Activated T-helper 1 cell treated with Interleukin-2 at 50 U/mL for 16 hours (primary cell): ENCODE data around the gene LLCFC1.
"Not testable (repeated sequence)": the region's sequence is repeated elsewhere in the genome, so short reads cannot be mapped to it uniquely, and the experiment has no call there.

ENCODE experiments used
- DNase-seq: peaks from one replicate; pipeline ENCODE4 v3.0.0-alpha.2; 2020; ENCODE audit warnings: low read depth

The LLCFC1 gene

GRCh38 chr7:142943706-142944268, 4.5 kb downstream of the LLCFC1 start:
- no peak for DNase-seq

DNA sequence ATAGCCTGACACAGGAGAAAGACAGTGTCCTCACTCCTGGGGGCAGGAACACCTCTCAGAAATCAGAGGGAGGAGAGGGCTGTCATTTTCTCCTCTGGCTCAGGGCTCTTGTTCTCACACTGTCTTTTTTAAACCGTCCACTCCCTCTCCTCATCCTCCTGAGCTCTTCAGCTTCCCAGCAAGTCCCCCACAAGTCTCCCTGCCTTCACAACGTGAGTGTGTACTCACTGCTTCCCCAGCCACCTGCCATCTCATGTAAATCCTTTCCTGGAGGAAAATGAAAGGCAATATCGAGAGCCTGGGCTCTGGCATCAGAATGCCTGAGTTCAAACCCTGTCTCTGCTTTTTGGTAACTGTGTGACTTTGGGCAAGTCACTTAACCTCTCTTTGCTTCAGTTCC, 5.7 kb downstream of the LLCFC1 start:
- DNase-seq: no peak

- DNase-seq: no peak
Measured at GRCh38 chr7:142948603-142949002, 9.3 kb downstream of the LLCFC1 start.

DNA sequence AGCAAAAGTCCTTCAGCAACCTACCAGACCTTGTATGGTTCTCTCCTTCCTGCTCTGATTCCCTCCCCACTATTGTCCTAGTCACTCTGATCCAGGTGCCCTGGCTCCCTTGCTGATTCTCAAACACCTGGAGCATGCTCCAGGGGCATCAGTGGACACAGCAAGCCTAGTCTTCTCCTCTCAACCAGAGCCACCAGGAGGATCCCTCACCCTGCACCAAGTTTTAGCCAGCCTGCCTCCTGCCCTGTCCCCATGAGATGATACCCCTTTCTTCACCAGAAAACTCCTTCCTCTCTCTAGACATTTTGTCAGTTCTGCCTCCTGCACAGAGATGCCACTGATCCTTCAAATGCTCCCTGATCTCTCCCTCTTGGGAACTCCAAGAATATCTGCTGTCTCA, 11.0 kb downstream of the LLCFC1 start:
- no peak for DNase-seq

DNA sequence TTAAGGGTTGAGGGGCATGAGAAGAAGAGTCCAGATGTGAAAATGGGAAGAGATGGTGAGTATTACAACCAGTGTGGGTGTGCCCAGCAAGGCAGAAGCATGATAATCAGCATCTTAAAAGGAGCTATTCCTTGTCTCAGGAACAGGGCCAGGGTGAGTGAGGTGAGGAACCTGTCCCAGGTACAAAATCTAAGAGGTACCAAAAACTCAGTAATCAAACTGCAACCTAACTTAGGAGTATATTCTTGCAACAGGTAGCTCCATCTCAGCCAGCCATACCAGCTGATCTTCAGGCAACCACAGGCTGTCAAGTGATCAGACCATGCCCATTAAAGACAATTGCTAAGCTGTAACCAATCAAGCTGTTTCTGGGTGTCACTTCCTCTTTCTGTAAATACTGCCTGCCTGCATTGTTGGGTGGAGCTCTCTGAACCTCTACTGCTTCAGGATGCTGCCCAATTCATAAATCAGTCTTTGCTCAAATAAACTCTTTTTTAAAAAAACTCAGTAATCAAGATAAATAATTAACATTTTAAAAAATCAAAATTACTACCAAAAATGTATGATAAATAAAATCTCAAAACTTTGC, 15.5 kb downstream of the LLCFC1 start:
- no peak for DNase-seq

DNA sequence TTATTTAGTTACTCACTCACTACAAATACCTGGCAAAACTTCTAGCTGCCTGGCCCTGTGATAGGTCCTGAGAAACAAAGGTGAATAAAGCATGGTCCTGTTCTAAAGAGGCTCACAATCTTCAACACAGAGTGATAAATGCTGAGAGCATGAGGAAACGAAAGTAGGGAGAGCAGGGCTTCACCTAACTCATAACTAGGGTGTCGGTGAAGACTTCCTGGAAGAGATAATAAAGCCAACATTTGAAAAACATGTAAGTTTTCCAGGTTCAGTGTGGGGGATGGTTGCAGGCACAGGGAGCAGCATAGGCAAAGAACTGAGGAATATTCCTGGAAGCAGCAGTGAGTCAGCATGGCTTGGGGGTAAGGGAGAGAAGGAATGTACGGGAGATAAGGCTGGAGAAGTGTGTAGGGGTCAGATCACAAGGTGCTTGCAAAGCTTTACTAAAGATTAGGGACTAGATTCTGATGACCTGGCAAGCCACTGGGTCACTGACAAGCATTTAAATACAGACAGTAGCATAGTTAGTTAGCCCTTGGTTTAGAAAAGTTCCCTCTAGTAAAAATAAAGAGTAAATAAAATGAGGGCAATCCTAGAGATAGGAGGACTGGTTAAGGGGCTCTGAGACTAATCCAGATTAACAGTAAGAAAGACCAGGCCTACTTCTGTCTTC, 17.8 kb downstream of the LLCFC1 start:
- no peak for DNase-seq

- no peak for DNase-seq
Measured at GRCh38 chr7:142957723-142958122, 18.4 kb downstream of the LLCFC1 start.

DNA sequence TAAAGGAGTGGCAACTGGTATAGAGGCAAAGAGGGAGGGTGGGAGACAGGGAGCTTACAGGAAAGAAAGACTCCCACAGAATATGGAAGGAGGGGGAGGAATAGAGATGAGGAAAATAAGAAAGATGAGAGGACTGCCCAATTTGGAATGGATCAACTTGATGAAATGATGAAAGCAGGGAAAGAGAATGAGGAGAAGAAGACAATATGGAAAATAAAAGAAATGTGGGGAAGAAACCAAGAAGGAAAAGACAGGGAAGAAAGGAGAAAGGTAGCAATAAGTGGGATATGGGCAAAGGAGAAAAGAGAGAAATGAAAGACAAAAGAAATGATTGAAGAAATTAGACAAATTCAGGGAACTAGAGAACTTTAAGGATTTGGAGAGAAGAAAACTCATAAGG, 19.9 kb downstream of the LLCFC1 start:
- DNase-seq: no peak

DNA sequence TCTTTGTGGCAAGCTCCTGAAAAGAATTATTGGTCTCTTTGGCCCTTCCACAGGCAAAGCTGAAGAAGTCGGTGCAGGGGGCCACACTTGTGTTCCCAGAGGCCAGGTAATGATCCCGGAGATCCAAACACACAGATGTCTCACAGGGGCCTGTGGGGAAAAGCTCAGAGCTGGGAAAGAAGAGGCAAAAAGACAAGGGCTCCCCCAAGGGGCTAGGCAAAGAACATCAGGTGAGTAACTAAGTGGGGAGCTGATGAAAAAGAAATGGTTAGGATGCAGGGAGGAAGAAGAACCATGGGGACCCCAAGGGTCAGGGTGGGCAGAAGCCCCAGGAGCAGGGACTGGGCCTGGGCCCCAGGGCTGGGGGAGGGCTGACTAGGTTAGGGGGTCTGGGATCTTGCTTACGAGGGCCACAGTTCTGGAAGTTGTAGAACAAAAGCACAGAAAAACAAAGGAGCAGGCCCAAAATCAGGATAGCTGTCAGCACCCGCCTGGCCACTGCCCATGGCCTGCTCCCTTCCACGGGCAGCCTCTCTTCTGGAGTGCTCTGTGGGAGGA, 21.8 kb downstream of the LLCFC1 start:
- no peak for DNase-seq

GRCh38 chr7:142961595-142961972, 22.3 kb downstream of the LLCFC1 start:
- DNase-seq: no peak

DNA sequence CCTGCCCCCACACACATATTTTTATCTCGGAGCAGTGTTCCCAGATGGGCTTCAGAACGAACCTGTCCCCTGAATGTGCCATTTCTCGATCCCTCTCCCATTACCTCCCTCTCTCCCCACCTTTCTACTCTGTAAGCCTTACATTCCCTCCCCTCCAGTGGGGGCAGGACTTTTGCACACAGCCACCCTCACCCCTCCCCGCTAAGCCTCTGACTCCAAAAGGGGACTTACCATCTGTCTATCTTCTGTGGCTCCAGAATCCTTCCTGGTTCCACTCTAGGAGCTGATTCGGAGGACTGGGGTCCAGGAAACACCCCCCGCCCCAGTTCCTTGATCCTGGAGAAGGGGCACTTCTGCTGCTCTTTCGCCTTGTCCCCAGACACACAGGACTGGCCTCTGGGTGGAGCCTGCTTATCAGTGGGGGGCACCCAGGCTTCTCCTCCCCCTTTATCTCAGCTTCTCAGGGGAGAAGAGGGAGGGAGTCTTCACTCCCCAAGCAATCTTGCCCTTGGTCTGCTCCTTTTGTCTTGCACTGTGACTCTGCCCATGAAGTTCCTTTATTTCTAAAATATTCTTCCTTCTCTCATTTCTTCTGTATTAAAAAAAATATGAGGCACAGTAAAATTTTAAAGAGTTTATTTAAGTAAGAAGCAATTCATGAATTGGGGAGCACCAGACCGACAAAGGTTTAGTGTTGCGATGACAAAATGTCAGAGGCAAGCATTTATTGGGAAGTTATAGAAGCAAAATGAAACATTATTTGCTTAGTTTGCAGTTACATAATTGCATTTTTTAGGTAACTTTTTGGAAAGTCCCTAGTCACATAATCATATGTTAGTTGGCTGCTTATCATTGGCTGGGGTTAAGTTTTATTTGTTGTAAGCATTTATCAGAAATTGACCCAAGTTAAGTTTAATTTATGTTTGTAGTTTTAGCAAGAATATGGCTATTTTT, 23.0 kb downstream of the LLCFC1 start, which contains the start of gene KEL:
Gene KEL (minus strand): TSS at position 391 of the 954 bp plus-strand sequence. CDS start 157 bp downstream, at position 234.
- no peak for DNase-seq

DNA sequence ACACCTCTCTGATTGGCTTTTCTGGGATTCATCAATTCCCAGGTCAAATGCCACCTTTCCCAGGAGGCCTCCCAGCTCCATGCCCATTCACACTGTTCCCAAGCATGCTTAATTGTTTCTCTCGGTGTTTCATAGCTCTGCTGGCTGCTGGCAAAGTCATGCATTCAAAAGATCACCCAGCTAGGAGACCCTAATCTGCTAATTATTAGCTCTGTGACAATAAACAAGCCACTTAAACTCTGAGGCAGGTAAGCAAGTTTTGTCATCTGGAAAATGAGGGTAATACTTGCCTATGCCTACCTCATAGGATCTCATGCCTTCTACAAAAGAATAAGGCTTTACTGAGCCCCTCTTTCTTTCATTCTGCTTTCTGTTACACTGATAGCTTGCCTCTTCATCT, 23.7 kb downstream of the LLCFC1 start:
- no peak for DNase-seq

DNA sequence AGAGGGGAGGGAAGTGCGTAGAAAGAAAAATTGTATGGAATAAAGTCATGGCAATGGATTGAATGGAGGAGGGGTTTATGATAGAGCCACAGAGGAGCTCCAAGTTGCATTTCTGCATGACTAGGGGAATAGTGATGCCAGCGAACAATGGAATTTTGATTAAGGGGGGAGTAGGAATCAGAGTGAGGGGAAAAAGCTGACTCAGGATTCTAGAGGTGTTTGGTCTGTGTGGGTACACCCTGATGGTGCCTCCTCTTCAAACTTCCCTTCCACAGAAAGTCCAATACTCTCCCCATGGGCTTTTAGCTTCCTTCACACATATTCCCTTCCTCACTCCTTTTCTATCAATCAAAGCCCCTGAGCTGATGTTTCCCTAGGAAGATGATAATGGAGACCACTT, 24.7 kb downstream of the LLCFC1 start:
- DNase-seq: no peak

DNA sequence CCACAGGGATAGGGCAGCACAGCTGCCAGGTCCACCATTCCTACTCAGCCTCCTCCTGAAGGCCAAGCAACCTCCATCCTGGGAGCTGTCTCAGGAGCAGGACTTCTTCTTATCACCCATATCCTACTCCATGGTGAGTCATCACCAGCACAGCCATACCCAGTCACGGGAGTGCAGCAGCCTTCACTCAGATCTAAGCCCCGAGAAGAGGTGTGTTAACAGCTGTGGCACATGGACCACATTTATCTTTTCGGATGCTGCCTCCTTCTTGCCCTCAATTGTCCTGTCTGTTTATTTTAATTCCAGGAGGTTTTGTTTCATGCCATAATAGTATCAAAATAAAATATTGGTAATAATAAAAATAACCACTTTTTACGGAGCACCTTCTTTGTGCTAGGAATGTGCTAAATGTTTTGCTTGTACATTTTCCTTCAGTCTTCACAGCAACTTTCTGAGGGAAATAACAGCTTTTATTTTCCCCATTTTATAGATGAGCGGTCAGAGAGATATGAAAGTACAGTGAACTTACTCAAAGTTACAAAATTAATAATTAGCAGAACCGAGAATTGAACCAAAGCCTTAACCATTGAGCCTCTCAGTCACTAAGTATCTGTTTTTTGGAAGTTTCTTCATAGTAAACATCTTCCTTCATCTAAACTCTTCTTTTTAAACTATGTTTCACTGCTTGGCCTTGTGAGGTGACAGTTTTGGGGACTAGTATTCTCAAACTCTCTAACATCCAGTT, 25.4 kb downstream of the LLCFC1 start:
- no peak for DNase-seq

DNA sequence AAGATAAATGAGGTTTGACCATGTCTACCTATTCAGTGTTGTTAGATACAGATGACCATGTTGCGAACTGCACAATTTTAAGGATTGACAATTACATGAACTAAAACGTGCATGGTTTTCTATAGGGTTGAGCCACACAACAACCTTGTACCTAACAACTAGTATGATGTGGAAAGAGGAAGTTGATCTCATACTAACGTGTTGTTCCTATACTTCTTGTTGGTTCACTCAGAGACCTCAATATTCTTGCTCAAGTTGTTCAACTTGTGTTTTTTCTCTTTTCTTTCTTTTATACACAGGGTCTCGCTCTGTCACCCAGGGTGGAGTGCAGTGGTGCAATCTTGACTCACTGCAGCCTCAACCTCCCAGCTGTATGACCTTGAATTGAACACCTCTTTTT, 28.9 kb downstream of the LLCFC1 start:
- DNase-seq: no peak

GRCh38 chr7:142969183-142969582, 29.9 kb downstream of the LLCFC1 start:
- DNase-seq: no peak

GRCh38 chr7:142974626-142975025, 35.3 kb downstream of the LLCFC1 start:
- DNase-seq: no peak

GRCh38 chr7:142978402-142978801, 39.1 kb downstream of the LLCFC1 start:
- not testable (repeated sequence) for DNase-seq

- DNase-seq: no peak
Measured at GRCh38 chr7:142983825-142984224, 44.5 kb downstream of the LLCFC1 start.

DNA sequence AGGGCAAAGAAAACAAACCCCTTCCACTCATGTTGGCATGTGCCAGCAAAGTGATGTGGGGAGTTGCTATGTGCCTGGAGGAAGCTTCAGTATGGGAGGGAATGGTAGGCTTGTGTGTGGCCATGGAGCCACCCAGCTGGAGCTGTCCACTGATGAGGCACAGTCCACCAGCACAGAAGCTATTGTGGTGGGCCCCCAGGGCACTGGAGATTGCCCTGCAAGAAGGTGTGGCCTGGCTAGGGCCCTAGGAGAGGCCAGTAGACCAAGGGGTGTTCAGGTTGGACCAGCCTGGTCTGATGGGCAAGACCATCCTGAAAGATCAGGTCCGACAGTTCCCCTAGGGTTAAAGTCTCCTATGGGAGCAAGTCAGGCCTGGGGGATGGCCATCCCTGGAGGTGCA, 45.0 kb downstream of the LLCFC1 start:
- no peak for DNase-seq
